Measurements from ENCODE around the gene IFT57.

DNA sequence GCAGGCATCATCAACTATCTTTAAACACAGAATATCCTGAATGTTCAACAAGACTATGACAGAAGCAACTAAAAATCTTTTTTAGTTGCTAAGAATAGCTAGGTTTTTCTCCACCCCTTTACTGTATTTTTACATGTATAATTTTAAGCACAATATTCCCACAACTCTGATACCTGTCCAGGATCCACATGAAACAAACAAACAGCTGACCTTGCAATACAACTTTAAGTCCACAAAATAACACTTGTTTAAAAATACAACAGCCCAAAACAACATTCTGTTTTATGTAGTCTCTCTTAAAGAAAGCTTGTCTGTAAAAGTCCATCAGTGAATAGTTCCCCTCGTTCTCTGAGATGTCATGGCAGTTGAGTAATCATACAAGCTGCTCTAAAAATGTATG is 41.1 kb downstream of the IFT57 start:
- TF ChIP-seq, protein P1, sequence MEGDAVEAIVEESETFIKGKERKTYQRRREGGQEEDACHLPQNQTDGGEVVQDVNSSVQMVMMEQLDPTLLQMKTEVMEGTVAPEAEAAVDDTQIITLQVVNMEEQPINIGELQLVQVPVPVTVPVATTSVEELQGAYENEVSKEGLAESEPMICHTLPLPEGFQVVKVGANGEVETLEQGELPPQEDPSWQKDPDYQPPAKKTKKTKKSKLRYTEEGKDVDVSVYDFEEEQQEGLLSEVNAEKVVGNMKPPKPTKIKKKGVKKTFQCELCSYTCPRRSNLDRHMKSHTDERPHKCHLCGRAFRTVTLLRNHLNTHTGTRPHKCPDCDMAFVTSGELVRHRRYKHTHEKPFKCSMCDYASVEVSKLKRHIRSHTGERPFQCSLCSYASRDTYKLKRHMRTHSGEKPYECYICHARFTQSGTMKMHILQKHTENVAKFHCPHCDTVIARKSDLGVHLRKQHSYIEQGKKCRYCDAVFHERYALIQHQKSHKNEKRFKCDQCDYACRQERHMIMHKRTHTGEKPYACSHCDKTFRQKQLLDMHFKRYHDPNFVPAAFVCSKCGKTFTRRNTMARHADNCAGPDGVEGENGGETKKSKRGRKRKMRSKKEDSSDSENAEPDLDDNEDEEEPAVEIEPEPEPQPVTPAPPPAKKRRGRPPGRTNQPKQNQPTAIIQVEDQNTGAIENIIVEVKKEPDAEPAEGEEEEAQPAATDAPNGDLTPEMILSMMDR (IDR thresholded peaks at IDR 0.05; ENCODE audit: borderline replicate concordance, extremely low read depth, low read length, poor library complexity, severe bottlenecking) = no peak
- TF ChIP-seq EZH2 (IDR thresholded peaks at IDR 0.05; ENCODE audit: borderline replicate concordance, low read depth, low read length, severe bottlenecking) = no peak
